Activated CD8-positive, alpha-beta memory T cell treated with anti-CD3 and anti-CD28 coated beads, Interleukin-2, amount 50 U/mL, for 24 hours (primary cell): Measurements from ENCODE around the gene MYO9B.

Experiments used
- DNase-seq: peaks from one replicate; pipeline ENCODE4 v3.0.0-alpha.2; 2020; ENCODE audit errors: extremely low read depth

The MYO9B gene

DNA sequence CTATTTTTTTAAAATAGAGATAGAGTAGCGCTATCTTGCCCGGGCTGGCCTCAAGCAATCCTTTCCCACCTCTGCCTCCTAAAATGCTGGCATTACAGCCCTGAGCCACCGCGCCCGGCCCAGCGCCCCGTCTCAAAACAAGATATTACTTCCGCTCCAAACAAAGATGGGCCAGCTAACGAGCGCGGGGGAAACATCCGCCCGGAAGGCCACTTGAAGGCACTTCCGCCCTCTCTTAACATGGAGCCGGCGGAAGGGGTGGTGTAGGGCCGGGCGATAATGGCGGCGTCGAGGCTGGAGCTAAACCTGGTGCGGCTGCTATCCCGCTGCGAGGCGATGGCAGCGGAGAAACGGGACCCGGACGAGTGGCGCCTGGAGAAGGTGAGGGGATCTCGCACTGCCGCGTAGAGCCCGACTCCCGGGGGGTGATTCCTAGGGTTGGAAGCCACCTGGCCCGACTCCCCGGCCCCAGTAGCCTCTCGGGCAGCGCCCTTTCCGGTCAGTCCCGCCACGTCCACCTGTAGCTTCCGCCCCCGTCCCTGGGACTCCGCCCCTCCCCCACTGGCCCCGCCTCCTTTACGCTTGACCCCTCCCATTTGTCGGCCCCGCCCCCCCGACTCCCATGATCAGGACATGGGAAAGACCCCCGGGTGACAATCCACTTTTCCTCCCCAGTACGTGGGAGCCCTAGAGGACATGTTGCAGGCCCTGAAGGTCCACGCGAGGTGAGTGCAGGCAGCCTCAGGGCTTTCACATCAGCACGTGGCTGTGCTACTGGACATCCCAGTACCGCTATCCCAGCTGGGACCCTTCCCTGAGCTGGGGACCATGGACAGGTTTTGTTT is 139.8 kb downstream of the MYO9B start, which contains the start of gene USE1:
USE1 (plus strand) TSS at position 231 of the 845 bp plus-strand sequence; CDS start at position 280, 49 bp downstream.
- DNase-seq = peak; percentile 72

DNA sequence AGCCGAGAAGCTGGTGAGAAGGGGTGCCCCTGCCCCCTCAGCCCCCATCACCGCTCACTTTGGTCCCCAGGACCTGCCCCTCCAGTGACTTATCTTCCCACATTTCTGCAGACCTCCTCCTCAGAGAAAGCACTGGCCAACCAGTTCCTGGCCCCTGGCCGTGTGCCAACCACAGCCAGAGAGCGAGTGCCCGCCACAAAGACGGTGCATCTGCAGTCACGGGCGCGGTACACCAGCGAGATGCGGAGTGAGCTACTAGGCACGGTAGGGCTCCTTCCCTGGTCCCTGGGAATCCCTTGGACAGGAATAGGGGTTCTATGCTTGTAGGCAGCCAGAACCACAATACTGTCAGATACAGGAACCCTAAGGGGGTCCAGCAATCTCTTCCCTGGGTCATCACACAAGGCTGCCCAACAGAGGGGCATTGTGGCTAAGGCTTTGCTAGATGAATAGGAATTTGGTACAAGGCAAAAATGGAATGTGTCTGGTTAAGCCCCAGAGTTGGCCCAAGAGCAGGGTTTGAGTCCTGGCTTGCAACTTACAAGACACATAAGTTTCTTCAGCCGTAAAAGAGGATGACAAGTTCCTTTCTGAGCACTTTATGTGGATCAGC is 140.6 kb downstream of the MYO9B start:
- DNase-seq = no peak

DNA sequence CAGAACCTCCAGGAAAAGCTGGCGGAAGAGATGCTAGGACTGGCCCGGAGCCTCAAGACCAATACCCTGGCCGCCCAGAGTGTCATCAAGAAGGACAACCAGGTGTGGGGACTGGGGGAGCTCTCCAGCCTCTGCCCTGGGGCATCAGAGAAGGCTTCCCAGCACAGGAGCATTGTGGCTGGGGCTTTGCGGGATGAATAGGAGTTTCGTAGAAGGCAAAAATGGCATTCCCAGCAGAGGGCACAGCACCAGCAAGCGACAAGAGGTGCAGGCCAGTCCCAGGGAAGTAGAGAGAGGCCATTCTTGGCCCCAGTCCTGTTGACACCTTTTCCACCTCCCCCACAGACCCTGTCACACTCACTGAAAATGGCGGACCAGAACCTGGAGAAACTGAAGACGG is 143.7 kb downstream of the MYO9B start:
- DNase-seq = no peak

- DNase-seq = no peak
These were observed 144.7 kb downstream of the MYO9B start for GRCh38 chr19:17220207-17220758.

- DNase-seq = no peak
These were observed 149.5 kb downstream of the MYO9B start for GRCh38 chr19:17225053-17225452.

GRCh38 chr19:17226002-17226933 is 150.7 kb downstream of the MYO9B start, which contains the start of gene OCEL1:
TSS of gene OCEL1 (plus strand) at chr19:17226226. CDS start at chr19:17226248, 22 bp downstream.
- DNase-seq = peak; percentile 93

- DNase-seq = no peak
These were observed 152.3 kb downstream of the MYO9B start for GRCh38 chr19:17227798-17228367.

GRCh38 chr19:17229890-17230289 is 154.3 kb downstream of the MYO9B start:
- DNase-seq = no peak

DNA sequence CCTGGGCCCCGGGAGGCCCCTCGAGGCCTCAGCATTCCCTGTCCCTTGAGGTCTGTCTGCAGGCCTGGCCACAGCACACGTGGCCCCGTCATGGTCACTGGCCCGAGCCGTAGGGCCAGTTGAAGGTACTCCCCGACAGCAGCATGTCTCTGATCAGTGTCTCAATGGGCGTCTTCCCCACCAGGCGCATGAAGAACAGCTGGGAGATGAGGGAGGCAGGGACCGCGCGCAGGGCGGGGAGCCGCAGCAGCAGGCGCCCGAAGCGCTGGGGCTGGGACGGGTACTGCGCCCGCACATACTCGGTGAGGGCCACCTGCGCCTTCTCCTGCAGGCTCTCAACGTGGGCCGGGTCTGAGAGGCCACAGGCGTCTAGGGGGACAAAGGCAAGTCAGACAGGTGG is 156.7 kb downstream of the MYO9B start:
- no peak for DNase-seq

DNA sequence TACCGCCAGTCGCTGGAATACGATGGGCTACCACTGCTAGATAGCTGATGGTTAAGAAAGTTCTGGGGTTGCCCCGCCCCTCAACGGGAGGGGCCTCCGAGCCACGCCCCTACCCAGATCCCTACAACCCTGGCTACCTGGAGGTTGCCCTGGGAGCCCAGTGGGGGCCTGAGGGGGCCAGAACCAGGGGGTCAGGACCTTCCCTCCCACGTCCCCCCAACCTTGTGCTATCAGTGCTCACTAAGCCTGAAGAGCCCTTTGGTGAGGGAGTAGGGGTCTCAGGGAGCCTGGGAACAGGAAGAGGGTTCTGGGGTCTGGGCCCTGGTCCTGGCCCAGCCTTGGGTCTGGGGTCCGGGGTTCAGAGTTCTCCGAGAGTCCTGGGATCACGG is 159.3 kb downstream of the MYO9B start:
- no peak for DNase-seq

GRCh38 chr19:17235300-17235970 is 159.9 kb downstream of the MYO9B start:
- DNase-seq = no peak

- DNase-seq = no peak
These were observed 160.6 kb downstream of the MYO9B start for GRCh38 chr19:17235971-17236777.

- DNase-seq = no peak
These were observed 161.4 kb downstream of the MYO9B start for GRCh38 chr19:17236811-17237543.

- no peak for DNase-seq
These were observed 162.4 kb downstream of the MYO9B start for GRCh38 chr19:17237747-17238706.

DNA sequence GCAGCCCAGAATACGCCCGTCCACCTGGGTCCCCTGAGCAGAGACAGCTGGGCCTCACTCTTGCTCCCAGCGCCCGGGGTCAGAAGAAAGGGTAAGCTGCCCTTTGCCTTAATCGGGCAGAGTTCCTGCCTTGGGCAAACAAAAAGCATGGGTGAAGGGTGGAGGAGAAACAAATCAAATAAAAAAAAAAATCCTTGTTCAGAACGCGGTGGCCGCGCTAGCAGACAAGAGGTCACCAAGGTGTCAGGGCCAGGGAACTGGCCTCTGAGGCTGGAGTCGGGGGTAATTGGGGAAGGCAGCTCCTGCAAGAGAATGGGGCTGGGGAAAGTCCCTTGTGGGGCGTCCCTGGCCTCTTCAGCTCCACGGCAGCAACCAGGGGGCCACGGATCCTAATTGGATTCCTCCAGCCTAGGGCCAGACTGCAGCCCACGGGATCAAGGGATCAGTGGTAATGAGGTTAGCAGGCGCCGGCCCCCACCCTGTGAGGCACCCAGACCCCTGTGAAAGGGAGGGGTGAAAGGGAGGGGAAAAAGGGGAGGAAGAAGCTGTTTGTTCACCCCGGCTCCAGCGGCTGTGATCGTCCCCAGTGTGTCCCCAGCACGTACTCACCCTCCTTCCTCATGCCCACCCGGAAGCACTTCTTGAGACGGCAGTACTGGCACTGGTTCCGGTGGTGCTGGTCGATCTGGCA is 164.6 kb downstream of the MYO9B start:
- DNase-seq = no peak

DNA sequence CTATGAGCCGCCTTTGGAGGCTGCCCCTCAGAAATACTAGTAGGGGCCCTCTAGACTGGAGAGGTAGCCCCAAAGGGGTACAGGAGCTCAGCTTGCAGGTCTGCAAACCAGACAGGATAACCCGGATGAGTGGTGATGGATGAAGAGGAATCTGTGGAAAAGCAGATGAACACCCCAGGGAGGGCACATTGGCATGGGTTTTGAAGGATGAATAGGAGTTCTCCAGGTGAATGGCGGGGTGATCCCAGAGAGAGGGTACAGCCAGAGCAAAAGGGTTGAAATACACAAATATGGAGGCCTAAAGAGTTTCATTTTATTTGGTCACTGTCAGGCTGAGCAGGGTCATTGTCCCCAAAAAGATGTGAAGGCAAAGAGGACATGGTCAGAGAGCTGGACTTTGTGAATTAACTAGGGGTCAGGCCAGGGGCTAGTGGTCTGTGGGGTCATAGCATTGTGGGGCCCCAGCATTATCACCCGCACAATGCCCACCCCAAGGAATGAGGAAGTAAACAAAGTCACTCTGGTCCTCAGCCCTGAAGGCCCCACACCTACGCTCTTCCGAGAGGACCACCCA is 165.3 kb downstream of the MYO9B start:
- no peak for DNase-seq
